ENCODE data around the gene GAD2. TPM values are rescaled to one million over a fixed set of nuclear protein-coding genes. Genes with fewer than 3 reads are reported as not detected.

Gene GAD2
- total and polyA plus RNA-seq, 9 of the 15 experiments (the other 6 are each of a cell fraction or from before 2014, with no cell fraction given), result not detected

DNA sequence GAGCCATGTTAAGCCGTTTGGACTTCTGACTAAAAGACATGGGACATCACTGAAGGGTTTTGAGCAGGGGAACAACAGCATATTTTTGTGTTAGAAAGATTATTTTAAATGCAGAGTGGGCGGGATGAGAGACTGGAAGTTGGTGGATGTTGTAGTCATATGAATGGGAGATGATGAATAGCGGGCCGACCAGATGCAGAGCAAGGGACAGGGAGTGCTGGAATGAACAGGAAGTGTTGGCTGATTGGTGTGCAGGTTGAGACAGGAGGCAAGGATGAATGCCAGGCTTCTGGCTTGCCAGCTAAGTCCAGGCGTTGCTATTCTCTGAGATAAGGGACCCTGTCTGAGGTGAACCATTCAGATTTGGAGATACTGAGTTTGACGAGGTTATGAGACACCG lies 38.0 kb downstream of the GAD2 start:
- Histone ChIP-seq H3K9ac (ENCODE audit: insufficient read depth in 1 of 2, low read depth in 2 of 2, low read length in 2 of 2) (no peak overlapping the region), H3K27ac (ENCODE audit: extremely low read depth, low read depth, low read length) (no peak overlapping the region), H3K36me3 (ENCODE audit: control insufficient read depth, insufficient read depth, low read length) (no peaks in the 10 kb centered on the region), H4K20me1 (replicated peaks; ENCODE audit: control insufficient read depth, insufficient read depth, low read length) (no peaks in the 10 kb centered on the region), H3K27me3 (ENCODE audit: control insufficient read depth in 2 of 2, insufficient read depth in 2 of 2, low read length in 2 of 2) (peaks cover 0 to 8% of the 10 kb centered on the region in 2 experiments; a peak in 1 of 5 replicates), H3K4me2 (ENCODE audit: insufficient read depth, low read length) (no peak overlapping the region), H3K9me3 (replicated peaks; ENCODE audit: control insufficient read depth, insufficient read depth, low read depth, low read length) (no peaks in the 10 kb centered on the region), H2AFZ (ENCODE audit: low read depth, low read length) (no peak overlapping the region), H3K4me3 (no peak overlapping the region), H3K79me2 (ENCODE audit: control insufficient read depth, insufficient read depth, low read length) (no peaks in the 10 kb centered on the region), H3K4me1 (replicated peaks in 1 of 2; ENCODE audit: control insufficient read depth in 2 of 2, insufficient read depth in 2 of 2, low read length in 2 of 2) (no peaks in the 10 kb centered on the region), H3K9me1 (ENCODE audit: control insufficient read depth, insufficient read depth, low read length) (no peaks in the 10 kb centered on the region)
- FAIRE-seq (no peak), ATAC-seq (no peak), DNase-seq (ENCODE audit: extremely low read depth in 1 of 4, low spot score in 3 of 4) (no peak)
- TF ChIP-seq, protein P1, sequence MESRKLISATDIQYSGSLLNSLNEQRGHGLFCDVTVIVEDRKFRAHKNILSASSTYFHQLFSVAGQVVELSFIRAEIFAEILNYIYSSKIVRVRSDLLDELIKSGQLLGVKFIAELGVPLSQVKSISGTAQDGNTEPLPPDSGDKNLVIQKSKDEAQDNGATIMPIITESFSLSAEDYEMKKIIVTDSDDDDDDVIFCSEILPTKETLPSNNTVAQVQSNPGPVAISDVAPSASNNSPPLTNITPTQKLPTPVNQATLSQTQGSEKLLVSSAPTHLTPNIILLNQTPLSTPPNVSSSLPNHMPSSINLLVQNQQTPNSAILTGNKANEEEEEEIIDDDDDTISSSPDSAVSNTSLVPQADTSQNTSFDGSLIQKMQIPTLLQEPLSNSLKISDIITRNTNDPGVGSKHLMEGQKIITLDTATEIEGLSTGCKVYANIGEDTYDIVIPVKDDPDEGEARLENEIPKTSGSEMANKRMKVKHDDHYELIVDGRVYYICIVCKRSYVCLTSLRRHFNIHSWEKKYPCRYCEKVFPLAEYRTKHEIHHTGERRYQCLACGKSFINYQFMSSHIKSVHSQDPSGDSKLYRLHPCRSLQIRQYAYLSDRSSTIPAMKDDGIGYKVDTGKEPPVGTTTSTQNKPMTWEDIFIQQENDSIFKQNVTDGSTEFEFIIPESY (CRISPR knock-in tag; IDR thresholded peaks at IDR 0.05), result no peak
- TF ChIP-seq ZNF282 (CRISPR knock-in tag; IDR thresholded peaks at IDR 0.05) (no peak), MTA1 (IDR thresholded peaks at IDR 0.05; ENCODE audit: borderline replicate concordance) (no peak), ETV6 (IDR thresholded peaks at IDR 0.05; ENCODE audit: borderline replicate concordance in 1 of 2, low read depth in 2 of 2, low read length in 1 of 2) (no peak), ETV6 (CRISPR knock-in tag; IDR thresholded peaks at IDR 0.05; ENCODE audit: borderline replicate concordance) (no peak)
- TF ChIP-seq, protein P2, sequence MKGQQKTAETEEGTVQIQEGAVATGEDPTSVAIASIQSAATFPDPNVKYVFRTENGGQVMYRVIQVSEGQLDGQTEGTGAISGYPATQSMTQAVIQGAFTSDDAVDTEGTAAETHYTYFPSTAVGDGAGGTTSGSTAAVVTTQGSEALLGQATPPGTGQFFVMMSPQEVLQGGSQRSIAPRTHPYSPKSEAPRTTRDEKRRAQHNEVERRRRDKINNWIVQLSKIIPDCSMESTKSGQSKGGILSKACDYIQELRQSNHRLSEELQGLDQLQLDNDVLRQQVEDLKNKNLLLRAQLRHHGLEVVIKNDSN (CRISPR knock-in tag; IDR thresholded peaks at IDR 0.05), result no peak
- TF ChIP-seq, protein P3, sequence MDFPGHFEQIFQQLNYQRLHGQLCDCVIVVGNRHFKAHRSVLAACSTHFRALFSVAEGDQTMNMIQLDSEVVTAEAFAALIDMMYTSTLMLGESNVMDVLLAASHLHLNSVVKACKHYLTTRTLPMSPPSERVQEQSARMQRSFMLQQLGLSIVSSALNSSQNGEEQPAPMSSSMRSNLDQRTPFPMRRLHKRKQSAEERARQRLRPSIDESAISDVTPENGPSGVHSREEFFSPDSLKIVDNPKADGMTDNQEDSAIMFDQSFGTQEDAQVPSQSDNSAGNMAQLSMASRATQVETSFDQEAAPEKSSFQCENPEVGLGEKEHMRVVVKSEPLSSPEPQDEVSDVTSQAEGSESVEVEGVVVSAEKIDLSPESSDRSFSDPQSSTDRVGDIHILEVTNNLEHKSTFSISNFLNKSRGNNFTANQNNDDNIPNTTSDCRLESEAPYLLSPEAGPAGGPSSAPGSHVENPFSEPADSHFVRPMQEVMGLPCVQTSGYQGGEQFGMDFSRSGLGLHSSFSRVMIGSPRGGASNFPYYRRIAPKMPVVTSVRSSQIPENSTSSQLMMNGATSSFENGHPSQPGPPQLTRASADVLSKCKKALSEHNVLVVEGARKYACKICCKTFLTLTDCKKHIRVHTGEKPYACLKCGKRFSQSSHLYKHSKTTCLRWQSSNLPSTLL (IDR thresholded peaks at IDR 0.05), result no peak
- POLR2A ChIA-PET, result no interaction called here
- WGBS (ENCODE audit: insufficient coverage, low coverage, missing lambda C conversion rate), result 1% methylated on average over 7 of the region's 7 CpGs
- CTCF ChIA-PET (ENCODE audit: low intra/inter-chr PET ratio), result no interaction called here
- intact Hi-C loops (cut with micrococcal nuclease) (no loop called here), in situ Hi-C loops (cut with MboI) (no loop called here)
- no TSS peak for BruUV-seq (replicated peaks)

Data from K562 (cell line).